Thoracic aorta (tissue), 2 donors: Measurements from ENCODE around the gene NFKB2. TPM values are rescaled to one million over a fixed set of nuclear protein-coding genes. Genes with fewer than 3 reads are reported as not detected.

Source experiments
- ATAC-seq: fragments of 150-250 bp; one replicate; pipeline ENCODE4 v1.8.0; 2017; ENCODE audit warnings: low read depth; ENCODE audit not compliant: insufficient number of reproducible peaks, low FRiP score
- DNase-seq: peaks from one replicate; pipeline ENCODE4 v3.0.0-alpha.2; 2020; ENCODE audit warnings: low spot score
- H3K27ac ChIP-seq, 2 donors: fragments of 200-600 bp; sonication (generic); 1 replicate in 1 of 2; 2 replicates in 1 of 2; pipeline ENCODE4 v1.5.1; 2016; ENCODE audit warnings: mild to moderate bottlenecking in 2 of 2, moderate library complexity in 2 of 2
- H3K27me3 ChIP-seq: fragments of 200-600 bp; sonication (generic); replicated peaks from 2 replicates; pipeline ENCODE4 v1.6.0; 2016; ENCODE audit warnings: mild to moderate bottlenecking; ENCODE audit not compliant: insufficient read depth
- H3K36me3 ChIP-seq: fragments of 200-600 bp; sonication (generic); one replicate; pipeline ENCODE4 v1.5.1; 2016
- H3K4me1 ChIP-seq, 2 donors: fragments of 200-600 bp; sonication (generic); 1 replicate in 1 of 2; 2 replicates in 1 of 2; pipeline versions ENCODE4 v1.5.1 to v1.6.0; 2016; ENCODE audit warnings: low read depth in 2 of 2, mild to moderate bottlenecking in 1 of 2; ENCODE audit not compliant: control insufficient read depth in 1 of 2
- H3K4me3 ChIP-seq: fragments of 200-600 bp; sonication (generic); 2 replicates; pipeline ENCODE4 v1.5.1; 2016; ENCODE audit warnings: mild to moderate bottlenecking
- H3K9me3 ChIP-seq: fragments of 200-600 bp; sonication (generic); 2 replicates; pipeline ENCODE4 v1.5.1; 2016
- CTCF ChIP-seq: fragments of 200-600 bp; sonication (generic); IDR thresholded peaks from one replicate; pipeline ENCODE4 v1.5.1; 2019; ENCODE audit warnings: antibody characterized with exemption
- total RNA-seq, 2 donors: library from RNA; depleted of rRNA; stranded (reverse); fragments of >200 nt; gene quantifications; one replicate each; pipeline versions ENCODE4 v1.1.0 to v1.2.3, GENCODE V29; 2016

Gene NFKB2
- total RNA-seq, 2 donors from 2014 or later, result 26.8 to 40.9 TPM

- no peak for TF ChIP-seq CTCF
- no peak for ATAC-seq
- peaks cover 12 to 27% of the 10 kb centered on the region in 2 donors for H3K4me1 ChIP-seq
- H3K9me3 ChIP-seq, result no peaks in the 10 kb centered on the region
- no peak for DNase-seq
- peaks cover 12% of the 10 kb centered on the region for H3K36me3 ChIP-seq
- H3K27ac ChIP-seq, result no peak overlapping the region
- H3K27me3 ChIP-seq, result no peaks in the 10 kb centered on the region
- no peak overlapping the region for H3K4me3 ChIP-seq
These were observed 5.3 kb downstream of the NFKB2 start for GRCh38 chr10:102400598-102401341.

GRCh38 chr10:102401342-102401654 lies 5.8 kb downstream of the NFKB2 start:
- ATAC-seq (no peak), DNase-seq (no peak)
- H3K4me1 ChIP-seq, result peaks cover 7 to 21% of the 10 kb centered on the region in 2 donors
- H3K27me3 ChIP-seq, result no peaks in the 10 kb centered on the region
- H3K9me3 ChIP-seq, result no peaks in the 10 kb centered on the region
- no peak overlapping the region for H3K27ac ChIP-seq
- H3K4me3 ChIP-seq, result no peak overlapping the region
- peaks cover 12% of the 10 kb centered on the region for H3K36me3 ChIP-seq
- no peak for TF ChIP-seq CTCF

- ATAC-seq, result no peak
- DNase-seq, result no peak
- Histone ChIP-seq H3K27ac (no peak overlapping the region), H3K4me3 (no peak overlapping the region), H3K4me1 (peaks cover 3 to 15% of the 10 kb centered on the region in 2 donors), H3K9me3 (no peaks in the 10 kb centered on the region), H3K36me3 (peaks cover 12% of the 10 kb centered on the region), H3K27me3 (no peaks in the 10 kb centered on the region)
- TF ChIP-seq CTCF, result no peak
These were observed 6.4 kb downstream of the NFKB2 start for GRCh38 chr10:102401735-102402511.

GRCh38 chr10:102402512-102402896 lies 7.0 kb downstream of the NFKB2 start:
- H3K36me3 ChIP-seq, result peaks cover 12% of the 10 kb centered on the region
- no peak overlapping the region for H3K27ac ChIP-seq
- H3K27me3 ChIP-seq, result no peaks in the 10 kb centered on the region

More at GRCh38 chr10:102402512-102402896, 7.0 kb downstream of the NFKB2 start:
- Histone ChIP-seq H3K4me3 (no peak overlapping the region), H3K4me1 (peaks cover 3 to 13% of the 10 kb centered on the region in 2 donors), H3K9me3 (no peaks in the 10 kb centered on the region)
- ATAC-seq, result no peak
- TF ChIP-seq CTCF, result no peak
- no peak for DNase-seq
